ENCODE data around the gene SF3B3.

The SF3B3 gene

DNA sequence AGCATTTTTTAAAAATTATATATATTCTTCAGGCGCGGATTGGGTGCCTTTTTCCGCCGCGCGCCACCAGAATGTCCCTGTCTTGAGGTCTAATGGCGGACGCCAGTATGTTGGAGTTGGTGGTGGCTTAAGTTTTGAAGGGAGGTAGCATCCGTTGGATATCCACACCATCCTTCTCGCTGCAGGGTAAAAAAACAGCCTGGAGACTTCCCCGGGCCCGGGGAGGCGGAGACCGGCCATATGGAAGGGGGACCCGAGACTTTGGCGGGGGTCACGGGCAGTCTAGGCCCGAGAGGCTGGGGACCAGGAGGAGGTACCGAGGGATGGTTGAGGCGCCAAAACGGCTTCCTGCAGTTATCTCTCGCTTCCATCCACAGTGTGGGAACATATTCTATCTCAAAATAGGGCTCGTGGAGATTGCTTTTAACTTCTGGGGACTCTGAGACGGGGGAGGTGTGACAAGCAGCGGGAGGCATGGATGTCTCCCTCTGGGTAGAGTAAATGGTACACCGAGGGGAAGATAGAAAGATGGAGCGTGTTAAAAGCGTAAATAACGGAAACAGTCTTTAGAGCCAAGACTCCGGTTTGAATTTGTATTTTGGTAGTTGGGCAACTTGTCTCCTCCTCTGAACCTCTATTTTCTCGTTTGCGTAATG, at the start of gene SF3B3:
Gene SF3B3, plus strand, starts transcription at position 74 of the 656 bp plus-strand sequence. CDS start 2,841 bp downstream, outside the sequence.
- DNase-seq (ENCODE audit: low read depth): no peak

DNA sequence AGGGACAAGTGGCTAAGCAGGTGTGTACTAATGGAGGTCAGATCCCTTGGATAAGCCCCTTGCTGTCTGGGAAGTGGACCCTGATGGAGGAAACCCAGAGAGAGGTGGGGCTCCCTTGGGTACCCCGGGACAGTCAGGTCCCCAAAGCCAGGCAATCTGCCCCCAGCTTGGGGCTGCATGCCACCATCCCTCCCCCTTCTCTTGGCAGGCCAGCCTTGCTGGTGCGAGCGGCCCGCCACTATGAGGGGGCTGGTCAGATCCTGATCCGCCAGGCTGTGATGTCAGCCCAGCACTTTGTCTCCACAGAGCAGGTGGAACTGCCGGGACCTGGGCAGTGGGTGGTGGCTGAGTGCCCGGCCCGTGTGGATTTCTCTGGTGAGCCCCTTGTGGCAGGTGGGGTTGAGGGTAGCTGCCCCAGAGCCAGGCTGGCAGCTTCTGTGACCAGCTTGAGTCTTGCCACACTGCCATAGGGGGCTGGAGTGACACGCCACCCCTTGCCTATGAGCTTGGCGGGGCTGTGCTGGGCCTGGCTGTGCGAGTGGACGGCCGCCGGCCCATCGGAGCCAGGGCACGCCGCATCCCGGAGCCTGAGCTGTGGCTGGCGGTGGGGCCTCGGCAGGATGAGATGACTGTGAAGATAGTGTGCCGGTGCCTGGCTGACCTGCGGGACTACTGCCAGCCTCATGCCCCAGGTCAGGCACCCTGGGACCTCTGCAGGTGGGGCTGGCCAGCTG, 49.1 kb upstream of the SF3B3 start:
- DNase-seq (ENCODE audit: low read depth): no peak

DNA sequence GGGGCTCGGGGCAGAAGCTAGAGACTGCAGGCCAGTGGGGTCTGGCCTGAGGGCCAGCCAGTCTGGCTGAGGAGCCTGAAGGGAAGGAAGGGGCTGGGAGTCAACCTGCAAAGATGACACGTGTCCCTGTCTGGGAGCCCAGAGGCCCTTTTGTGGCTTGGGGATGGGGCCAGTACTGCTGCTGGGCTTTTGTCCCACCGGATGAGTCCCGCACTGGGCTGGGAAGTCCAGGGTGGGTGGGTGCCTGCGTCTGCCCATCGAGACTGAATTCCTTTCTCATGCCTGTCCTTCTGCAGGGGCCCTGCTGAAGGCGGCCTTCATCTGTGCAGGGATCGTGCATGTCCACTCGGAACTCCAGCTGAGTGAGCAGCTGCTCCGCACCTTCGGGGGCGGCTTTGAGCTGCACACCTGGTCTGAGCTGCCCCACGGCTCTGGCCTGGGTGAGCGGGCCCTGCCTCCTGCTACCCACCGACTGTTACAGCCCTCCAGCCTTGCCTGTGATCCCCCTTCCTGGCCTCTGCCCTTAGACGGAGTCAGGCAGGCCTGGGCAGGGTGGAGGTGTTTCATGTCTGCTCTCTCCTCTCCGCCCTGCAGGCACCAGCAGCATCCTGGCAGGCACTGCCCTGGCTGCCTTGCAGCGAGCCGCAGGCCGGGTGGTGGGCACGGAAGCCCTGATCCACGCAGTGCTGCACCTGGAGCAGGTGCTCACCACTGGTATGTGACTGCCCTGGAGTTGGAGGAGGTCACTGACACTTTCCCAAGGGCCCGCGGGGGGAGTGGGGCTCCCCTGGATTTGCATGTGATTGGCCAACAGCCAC, 48.4 kb upstream of the SF3B3 start:
- DNase-seq (ENCODE audit: low read depth): no peak

DNA sequence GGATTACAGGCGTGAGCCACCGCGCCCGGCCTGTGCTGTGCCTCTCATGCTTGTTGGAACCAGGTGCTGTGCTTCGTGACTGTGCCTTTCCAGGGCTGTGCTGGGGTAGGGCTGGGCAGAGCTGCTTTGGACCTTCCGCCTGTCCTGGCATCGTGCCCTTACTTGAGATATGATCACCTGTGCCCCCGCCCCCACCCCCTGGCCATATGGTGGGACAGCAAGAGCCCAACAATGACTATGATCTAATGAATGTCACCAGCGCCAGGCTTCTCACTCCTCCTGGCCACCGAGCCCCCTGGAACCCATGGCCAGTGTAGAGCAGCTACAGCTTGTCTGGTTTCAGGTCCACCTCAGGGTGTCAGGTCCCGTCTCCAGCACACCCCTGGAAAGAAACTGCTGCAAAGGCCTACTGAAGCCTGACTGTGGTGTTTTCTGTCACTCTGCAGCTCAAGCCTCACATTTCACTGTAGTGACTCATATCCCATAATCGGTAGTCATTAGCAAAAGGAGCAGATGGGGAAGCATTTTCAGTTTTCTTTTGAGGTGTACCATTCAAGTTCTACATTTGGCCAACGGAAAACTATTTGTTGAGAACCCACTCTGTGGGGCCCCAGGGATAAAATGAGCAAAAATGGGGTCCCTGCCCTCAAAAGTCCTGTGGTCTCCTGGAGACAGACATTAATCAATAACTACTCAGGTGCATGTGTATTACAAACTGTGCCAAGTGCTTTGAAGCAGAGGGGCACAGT, 47.2 kb upstream of the SF3B3 start:
- peak; percentile 47 for DNase-seq (ENCODE audit: low read depth)

DNA sequence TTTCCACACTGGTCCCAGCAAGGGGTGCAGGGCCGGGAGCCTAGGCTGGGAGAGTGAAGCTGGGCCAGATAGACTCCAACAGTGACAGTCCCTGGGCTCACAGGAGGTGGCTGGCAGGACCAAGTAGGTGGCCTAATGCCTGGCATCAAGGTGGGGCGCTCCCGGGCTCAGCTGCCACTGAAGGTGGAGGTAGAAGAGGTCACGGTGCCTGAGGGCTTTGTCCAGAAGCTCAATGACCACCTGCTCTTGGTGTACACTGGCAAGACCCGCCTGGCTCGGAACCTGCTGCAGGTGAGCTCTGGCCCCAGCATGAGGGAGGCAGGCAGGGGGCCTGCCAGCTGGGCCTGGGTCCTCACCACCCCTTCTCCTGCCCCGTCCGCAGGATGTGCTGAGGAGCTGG, 45.4 kb upstream of the SF3B3 start:
- no peak for DNase-seq (ENCODE audit: low read depth)

DNA sequence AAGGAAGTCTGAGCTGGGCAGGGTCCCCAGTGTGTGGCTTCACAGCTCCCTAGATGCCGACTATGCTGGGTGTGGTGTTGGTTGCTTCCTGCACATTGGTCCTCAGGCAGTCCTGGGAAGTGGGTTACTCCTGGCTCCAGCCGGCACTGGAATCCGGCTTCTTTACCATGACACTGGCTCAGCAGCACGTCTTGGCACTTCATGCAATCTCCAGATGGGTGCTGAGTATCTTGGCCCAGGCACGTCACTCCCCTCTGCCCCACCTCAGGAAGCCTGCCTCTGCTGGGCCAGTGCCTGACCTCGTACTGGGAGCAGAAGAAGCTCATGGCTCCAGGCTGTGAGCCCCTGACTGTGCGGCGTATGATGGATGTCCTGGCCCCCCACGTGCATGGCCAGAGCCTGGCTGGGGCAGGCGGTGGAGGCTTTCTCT, 44.7 kb upstream of the SF3B3 start:
- no peak for DNase-seq (ENCODE audit: low read depth)

DNA sequence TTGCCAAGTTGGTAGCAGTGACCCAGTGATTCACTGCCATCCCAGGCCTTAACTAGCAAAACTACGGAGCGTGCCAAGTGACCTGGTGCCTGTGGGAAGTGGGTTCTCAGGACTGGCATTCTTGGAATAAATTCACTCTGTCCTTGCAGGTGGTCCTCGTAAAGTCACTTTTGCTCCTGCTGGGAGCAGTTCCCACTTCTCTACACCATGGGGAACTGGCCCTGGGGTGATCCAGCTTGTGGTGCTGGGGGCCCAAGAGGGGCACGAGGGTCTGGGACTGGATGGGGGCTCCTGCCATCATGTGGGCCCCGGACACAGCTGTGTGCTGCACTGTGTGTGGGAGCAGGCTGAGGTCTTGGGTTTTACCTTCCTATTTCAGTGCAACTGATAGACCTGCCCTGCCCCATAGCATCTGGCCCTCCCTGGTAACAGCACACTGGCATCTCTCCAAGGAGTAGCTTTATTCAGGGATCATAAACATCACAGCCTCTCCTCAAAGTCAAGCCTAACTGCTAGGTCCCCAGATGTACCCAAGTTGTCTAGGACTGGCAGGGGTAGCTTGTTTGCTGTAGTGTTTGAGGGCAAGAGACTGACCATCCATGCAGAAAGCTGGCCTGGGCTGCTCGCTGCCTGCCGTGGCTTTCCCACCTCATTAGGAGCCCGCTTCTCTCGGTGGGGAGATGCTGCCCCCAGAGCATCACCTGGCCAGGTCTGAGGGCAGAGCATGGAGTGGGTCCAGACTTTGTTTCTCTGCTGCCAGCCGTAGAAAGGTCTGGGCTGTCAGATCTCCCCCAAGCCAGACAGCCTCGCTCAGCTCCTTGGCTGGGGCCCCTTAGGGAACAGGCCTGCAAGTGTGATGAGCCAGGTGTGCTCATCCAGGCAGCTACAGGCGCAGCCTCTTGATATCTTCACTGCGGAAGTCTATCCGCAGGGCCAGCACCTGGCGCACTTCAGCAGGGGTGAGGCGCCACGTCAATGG, 43.2 kb upstream of the SF3B3 start:
- DNase-seq (ENCODE audit: low read depth): no peak

DNA sequence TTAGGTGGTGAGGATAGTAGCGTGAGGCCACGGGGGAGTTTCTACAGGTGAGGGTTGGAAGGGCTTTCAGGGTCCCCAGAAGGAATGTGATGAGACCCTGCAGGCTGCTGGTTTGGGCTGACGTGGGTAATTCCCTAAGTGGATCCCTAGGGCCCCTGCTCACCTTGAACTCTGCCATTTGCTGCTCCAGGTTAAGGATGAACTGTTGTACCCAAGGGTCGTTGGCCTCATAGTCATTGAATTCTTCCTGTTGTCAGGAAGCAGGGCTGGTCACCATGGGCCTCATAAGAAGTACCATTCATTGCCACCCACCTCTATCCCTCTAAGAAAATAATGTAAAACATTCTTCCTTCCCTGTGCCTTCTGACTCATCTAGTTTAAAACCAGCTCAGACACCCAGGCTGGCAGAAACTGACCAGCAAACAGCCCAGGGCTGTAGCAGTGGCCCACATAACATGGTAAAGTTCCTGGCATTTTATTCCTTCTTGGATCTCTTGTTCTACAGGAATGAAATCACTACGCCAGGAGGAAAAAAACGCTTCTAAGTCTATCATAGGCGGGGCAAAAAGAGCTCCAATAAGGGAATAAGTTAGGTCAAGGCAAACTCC, 41.6 kb upstream of the SF3B3 start:
- DNase-seq (ENCODE audit: low read depth): no peak

DNA sequence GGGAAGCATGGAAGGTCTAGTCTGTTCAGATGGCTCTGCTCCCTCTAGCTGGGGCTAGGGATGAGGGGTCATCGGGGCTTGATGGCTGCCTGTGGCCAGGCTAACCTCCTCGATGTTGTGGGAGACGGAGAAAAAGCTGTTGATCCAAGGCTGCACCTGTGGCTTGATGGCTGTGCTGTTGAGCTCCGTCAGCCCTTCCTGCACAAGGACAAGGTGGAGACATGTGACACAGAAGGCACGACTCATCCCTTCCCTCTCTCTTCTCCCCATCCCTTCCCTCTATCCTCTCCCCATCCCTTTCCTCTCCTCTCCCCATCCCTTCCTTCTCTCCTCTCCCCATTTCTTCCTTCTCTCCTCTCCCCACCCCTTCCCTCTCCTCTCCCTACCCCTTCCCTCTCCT, 41.0 kb upstream of the SF3B3 start:
- no peak for DNase-seq (ENCODE audit: low read depth)

DNA sequence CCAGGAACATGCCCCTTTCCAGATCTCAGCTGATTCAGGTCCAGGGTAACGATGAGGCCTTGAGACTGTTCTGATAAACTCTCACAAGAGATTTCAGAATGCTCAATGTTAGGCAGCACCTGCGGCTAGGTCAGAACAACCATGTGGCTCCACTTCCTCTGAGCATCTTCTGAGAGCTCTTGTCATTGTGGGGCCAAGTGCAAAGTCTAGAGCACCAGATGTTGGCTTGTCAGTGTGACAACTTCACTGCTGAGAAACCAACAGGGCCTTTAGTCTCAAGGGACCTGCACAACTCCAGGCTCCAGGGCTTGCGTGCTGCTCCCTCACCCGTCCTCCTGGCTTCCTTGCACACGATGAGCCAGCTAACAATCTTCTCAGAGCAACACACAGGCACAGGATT, 40.2 kb upstream of the SF3B3 start:
- no peak for DNase-seq (ENCODE audit: low read depth)

DNA sequence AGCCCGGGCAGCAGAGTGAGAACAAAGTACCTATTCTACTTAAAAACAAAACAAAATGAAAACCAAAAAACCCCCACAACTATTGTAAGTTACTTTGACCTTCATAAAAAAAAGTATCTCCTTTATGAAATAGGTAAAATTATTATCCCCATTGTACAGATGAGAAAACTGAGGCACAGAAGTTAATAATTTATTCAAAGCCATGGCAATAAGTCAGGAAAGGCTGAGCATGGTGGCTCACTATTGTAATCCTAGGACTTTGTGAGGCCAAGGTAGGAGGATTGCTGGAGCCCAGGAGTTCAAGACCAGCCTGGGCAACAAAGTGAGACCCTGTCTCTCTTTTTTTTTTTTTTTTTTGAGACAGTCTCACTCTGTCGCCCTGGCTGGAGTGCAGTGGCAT, 38.7 kb upstream of the SF3B3 start:
- no peak for DNase-seq (ENCODE audit: low read depth)

DNA sequence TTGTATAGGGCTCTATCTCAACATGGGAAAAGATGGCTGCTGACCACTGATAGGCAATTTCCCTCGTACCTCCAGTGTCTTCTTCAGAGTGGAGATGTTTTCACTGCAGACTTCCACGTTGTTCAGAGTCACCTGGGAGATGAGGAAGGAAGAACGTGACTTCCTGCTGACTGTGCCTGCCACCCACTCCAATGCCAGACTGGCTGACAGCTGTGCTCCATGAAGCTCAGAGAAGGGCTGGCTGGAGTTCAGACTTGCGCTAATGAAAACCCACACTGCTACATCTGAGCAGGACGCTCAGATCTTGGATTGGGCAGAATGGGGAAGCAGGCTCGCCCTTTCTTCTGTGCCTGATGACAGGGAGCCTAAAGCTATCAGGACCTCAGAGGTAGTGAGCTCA, 33.4 kb upstream of the SF3B3 start:
- no peak for DNase-seq (ENCODE audit: low read depth)

DNA sequence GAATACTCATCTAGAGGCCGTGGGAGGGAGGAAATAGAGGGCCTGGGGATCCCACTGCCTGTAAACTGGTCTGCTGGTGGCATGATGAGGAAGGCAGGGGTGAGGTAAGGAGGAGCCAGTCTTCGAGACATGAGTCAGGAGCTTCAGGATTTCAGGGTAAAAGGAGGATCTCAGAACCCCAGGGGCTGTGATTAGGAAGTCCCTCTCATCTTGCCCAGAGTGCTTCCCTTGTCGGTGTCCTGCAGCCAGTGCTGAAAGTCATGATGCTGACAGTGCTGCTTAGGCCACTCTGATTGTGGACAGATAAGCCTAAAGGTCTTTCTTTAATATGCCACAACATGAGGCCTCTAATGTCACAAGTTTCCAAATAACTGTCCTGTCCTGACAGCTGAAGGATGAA, 29.8 kb upstream of the SF3B3 start:
- DNase-seq (ENCODE audit: low read depth): no peak

DNA sequence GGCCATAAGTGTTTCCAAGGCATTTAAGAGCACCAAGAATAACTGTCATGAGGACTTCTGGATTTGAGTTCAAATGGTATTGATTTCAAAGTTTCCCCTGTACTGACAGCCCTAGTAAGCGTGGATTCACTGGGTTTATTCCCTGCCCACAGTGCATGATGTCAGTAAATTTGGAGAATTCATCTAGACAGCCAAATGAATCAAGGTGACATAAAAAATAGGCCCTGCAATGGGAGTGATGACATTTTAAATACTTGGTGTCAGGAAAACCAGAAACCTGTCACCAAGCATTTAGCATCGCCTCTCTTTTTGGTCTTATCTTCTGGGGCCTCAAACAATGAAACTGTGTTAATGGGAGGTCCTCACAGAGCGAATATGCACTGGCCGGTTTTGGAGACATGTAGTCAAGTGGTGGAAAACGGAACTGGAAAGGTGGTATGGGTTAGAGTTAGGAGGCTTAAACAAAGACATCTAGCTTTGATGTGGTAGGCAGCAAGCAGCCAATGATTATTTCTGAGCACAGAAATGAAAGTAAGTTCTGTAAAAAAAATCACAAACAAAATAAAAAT, 29.3 kb upstream of the SF3B3 start:
- DNase-seq (ENCODE audit: low read depth): no peak

DNA sequence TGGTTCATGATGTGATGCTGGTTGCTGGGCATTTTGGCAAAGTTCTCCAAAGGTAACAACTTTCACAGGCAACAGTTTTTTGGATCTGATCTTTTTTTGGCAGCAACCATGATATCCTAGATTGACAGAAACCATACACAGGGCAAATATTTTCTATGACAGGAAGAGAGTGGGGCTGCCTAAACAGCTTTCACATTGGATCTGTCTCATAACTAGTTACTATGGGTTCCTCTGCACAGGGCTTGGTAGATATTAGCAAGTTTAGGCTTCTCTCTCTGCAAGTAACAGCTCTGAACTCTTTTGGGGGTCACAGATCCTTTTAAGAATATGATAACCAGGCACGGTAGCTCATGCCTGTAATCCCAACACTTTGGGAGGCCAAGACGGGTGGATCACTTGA, 28.8 kb upstream of the SF3B3 start:
- DNase-seq (ENCODE audit: low read depth): no peak

DNA sequence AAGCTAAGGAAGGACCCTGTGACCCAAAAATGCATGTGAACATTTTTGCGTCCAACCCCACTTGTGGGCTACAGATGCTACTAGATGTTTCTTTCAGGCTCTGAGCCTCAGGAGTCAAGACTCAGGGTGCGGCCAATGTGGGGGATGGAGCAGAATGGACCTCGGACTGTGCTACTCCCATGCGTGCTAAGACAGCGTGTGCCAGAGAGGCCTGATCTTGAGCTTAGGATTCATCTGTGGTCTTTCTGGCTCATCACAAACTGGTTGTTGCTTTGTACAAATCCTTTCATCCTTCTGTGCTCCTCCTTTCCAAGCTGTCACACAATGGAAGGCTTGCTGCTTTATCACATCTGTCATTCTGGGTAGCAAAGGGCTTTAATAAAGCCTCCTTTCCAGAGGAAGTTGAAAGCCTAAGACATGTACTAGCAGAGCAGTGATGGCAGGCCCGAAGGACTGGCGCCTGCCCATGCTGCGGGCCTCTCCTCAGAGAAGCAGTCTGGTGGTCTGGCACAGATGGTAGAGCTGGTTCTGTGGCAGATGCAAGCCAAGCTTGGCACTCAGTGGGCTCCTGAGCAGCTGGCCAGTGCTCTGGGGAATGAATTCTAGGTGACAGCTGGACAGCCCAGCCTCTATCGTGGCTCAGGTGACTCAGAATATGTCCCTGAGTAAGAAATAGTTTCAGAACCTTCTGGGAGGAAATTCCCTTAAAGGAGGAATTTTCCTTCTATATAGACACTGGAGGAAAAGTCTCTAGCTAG, 28.0 kb upstream of the SF3B3 start:
- no peak for DNase-seq (ENCODE audit: low read depth)

DNA sequence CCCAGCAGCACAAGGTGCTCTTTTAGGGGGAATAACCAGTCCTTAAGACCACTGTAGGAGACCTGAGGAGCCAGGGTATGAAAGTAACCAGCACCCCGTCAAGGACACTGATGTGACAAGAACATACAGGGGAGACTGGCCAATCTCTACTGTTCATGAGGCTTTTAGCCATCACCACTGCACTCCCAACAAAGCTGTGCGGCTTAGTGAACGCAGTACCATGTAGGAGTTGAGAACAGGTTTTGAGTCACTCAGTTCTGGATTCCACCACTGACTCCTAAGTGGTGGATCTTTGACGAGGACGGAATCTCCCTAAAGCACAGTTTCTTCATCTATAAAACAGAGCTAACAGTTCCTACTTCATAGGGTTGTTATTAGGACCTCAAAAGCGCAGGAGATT, 27.1 kb upstream of the SF3B3 start:
- DNase-seq (ENCODE audit: low read depth): no peak

DNA sequence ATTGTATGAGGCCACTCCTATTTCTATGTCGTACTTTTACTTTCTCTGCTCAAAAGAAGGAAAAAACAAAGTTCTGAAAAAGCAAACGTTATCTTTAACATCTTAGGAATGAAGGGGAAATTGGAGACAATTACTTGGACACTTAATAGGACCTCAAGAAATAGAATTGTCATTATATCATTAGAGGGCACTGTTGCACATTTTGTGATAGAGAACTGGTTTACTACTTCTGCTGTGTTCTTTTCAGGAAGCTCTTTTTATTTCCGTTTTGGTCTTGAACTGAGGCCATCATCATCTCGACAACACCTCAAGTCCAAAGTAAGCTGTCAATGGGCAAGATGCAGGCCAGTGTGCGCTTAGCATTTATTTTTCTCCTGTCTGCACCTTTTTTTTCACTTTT, 14.9 kb upstream of the SF3B3 start:
- no peak for DNase-seq (ENCODE audit: low read depth)

DNA sequence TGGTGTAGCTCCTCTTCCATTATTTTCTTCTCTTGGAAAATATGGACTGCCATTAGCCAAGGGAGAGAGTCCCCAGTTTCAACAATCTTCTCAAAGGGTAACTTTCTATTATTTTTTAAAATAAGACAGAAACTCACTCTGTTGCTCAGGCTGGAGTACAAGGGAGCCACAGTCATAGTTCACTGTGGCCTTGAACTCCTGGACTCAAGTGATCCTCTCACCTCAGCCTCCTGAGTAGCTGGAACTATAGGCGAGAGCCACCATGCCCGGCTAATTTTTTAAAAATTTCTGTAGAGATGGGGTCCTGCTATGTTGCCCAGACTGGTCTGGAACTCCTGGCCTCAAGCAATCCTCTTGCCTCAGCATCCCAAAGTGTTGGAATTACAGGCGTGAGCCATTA, 13.4 kb upstream of the SF3B3 start:
- DNase-seq (ENCODE audit: low read depth): no peak

DNA sequence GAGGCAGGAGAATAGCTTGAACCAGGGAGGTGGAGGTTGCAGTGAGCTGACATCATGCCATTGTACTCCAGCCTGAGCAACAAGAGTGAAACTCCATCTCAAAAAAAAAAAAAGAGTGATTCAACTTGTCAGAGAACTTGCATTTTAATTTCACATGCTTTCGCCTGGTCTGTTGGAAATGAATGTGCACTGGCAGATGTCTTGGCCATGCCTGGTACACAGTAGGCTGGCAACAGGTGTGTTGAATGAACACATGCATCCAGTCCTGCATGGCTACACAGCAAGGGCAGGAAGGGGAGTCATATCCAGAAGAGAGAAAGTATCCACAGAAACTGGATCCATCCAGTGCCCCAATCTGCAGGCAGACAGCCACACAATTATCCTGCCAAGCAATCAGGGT, 11.8 kb upstream of the SF3B3 start:
- no peak for DNase-seq (ENCODE audit: low read depth)

Data from GM04504 (cell line).